Activated naive CD8-positive, alpha-beta T cell treated with anti-CD3 and anti-CD28 coated beads, Interleukin-2, amount 10 ng/mL, durations not matched to agents 7 days and 5 days (primary cell): Measurements from ENCODE around the gene HSPA12B. TPM values are rescaled to one million over a fixed set of nuclear protein-coding genes. Genes with fewer than 3 reads are reported as not detected.

ENCODE experiments used
- ATAC-seq: fragments of 150-1000 bp; cut with Tn5 transposase; one replicate; pipeline ENCODE4 v1.10.0; 2021; ENCODE audit warnings: low read depth, moderate library complexity
- POLR2A ChIA-PET: fragments of 350-600 bp; sonication (Branson Sonifier 250); formaldehyde crosslinking; loops from one replicate; lab custom pipeline; 2021; ENCODE audit warnings: antibody characterized with exemption; lab: Charles Lee
- DNase-seq: peaks from one replicate; pipeline ENCODE4 v3.0.0; 2021
- H3K27ac Mint-ChIP-seq: one replicate; pipeline ENCODE4 v1.8.0; 2022; ENCODE audit warnings: mild to moderate bottlenecking, mixed read lengths
- H3K27me3 Mint-ChIP-seq: one replicate; pipeline ENCODE4 v1.8.0; 2022; ENCODE audit warnings: mild to moderate bottlenecking, moderate library complexity, mixed read lengths
- H3K36me3 Mint-ChIP-seq: one replicate; pipeline ENCODE4 v1.8.0; 2021; ENCODE audit warnings: mild to moderate bottlenecking, mixed read lengths
- H3K4me1 Mint-ChIP-seq: one replicate; pipeline ENCODE4 v1.8.0; 2021; ENCODE audit warnings: mixed read lengths
- H3K4me3 Mint-ChIP-seq: one replicate; pipeline ENCODE4 v1.8.0; 2022; ENCODE audit warnings: mild to moderate bottlenecking, moderate library complexity, mixed read lengths
- H3K9me3 Mint-ChIP-seq: one replicate; pipeline ENCODE4 v1.8.0; 2021; ENCODE audit warnings: mixed read lengths
- total RNA-seq, 2 experiments: library from RNA; stranded (reverse); gene quantifications; one replicate each; pipeline ENCODE4 v1.2.3, GENCODE V29; 2021

Gene HSPA12B
- total RNA-seq = not detected

DNA sequence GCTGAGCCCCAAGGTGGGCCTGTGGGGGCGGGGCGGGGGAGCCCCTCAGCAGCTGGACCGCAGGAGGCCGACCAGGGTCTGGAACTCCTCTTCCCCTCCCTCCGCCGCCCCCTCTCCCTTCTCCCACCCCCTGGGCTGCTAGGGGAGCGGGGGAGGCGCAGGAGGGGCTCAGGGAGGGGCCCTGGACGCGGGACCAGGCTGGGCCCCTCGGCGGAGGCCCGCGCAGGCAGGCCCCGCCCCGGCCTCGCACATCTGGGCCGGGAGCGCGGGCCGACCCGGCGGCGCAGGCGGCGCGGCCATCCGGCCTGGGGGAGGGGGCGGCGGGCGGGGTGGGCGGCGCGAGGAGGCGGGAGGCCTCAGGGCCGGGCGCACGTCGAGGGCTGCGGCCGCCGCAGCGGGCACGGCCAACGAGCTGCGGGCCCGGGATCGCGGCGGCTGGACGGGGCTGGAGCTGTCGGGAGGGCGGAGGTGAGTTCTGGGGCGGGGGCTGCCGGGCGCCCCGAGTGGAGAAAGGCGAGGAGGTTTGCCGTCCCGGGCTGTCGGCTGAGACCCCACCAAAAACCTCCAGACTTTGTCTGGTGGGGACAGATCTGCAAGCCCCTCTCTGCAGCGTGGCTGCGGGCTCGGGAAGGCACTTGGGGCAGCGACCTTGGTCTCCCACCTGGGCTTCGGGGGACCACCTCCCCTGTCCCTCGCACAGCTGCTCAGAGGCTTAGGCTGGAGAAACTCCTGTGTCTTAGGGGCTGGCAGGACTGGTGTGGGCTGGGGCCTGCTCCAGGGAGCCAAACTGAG, at the start of gene HSPA12B:
HSPA12B (plus strand) TSS at position 359 of the 792 bp plus-strand sequence. CDS start 5,990 bp downstream, outside the sequence.
- POLR2A ChIA-PET = interaction anchor here (1.6 kb wide), 1 partner anchor 15 kb away, joined by 3 read pairs; no protein-coding TSS in a partner anchor
- Mint-ChIP-seq H3K4me3 (no peak within 1 kb of the TSS), H3K27me3 (peaks cover 44% of the 10 kb centered on the region), H3K4me1 (peaks cover 7% of the 10 kb centered on the region), H3K9me3 (no peaks in the 10 kb centered on the region), H3K36me3 (no peaks in the 10 kb centered on the region), H3K27ac (no peak within 1 kb of the TSS)
- no peak for ATAC-seq
- no peak for DNase-seq

DNA sequence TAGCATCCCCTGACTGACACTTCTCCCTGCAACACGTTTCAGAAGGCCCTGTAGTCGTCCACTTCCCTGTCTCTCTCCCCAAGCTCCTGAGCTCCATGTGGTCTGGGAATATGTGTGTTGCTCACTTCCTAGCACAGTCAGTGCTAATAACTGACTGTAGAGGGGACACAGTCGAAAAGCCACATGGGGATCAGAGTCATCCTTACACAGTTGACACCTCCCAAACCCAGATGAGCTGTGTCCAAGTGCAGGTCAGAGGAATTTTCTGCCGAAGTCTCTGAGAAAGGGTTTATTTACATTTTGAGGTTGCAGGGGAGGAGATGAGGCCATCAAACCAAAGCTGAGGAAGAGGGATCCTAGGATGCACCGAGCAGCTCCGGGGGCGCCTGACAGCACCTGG, 47.1 kb upstream of the HSPA12B start:
- Mint-ChIP-seq H3K9me3 (no peaks in the 10 kb centered on the region), H3K27me3 (peaks cover 54% of the 10 kb centered on the region), H3K4me3 (no peak overlapping the region), H3K27ac (no peak overlapping the region), H3K36me3 (no peaks in the 10 kb centered on the region), H3K4me1 (no peaks in the 10 kb centered on the region)
- POLR2A ChIA-PET = interaction anchor here (0.6 kb wide), 1 partner anchor 376 kb away, joined by 4 read pairs; no protein-coding TSS in a partner anchor
- ATAC-seq = no peak
- DNase-seq = no peak

DNA sequence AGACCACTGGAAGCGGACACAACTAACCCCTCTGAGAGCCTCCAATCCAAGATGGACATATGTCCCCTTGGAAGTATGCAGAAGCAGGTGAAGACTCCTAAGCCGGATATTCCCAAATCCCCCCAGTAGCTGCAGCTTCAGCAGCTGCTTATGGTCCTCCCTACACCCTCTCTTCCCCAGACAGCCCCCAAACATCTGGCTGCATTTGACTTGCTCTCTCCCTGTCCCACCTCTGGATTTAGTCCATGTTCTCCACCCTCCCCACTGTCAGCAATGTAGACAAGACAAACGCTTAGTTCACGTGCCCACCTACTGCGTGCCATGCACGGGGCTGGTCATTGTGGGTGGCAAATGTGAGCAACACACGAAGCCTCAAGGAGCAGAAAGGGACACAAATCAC, 46.1 kb upstream of the HSPA12B start:
- H3K9me3 Mint-ChIP-seq = no peaks in the 10 kb centered on the region
- H3K27ac Mint-ChIP-seq = no peak overlapping the region
- H3K4me1 Mint-ChIP-seq = no peaks in the 10 kb centered on the region
- H3K36me3 Mint-ChIP-seq = no peaks in the 10 kb centered on the region
- POLR2A ChIA-PET = no interaction called here
- H3K27me3 Mint-ChIP-seq = peaks cover 43% of the 10 kb centered on the region
- no peak for DNase-seq
- no peak overlapping the region for H3K4me3 Mint-ChIP-seq
- ATAC-seq = no peak

GRCh38 chr20:3686867-3687321, 45.6 kb upstream of the HSPA12B start:
- no peak for DNase-seq
- H3K4me3 Mint-ChIP-seq = no peak overlapping the region
- H3K9me3 Mint-ChIP-seq = no peaks in the 10 kb centered on the region
- peaks cover 39% of the 10 kb centered on the region for H3K27me3 Mint-ChIP-seq
- H3K4me1 Mint-ChIP-seq = no peaks in the 10 kb centered on the region
- H3K27ac Mint-ChIP-seq = no peak overlapping the region
- POLR2A ChIA-PET = no interaction called here
- no peaks in the 10 kb centered on the region for H3K36me3 Mint-ChIP-seq
- no peak for ATAC-seq

DNA sequence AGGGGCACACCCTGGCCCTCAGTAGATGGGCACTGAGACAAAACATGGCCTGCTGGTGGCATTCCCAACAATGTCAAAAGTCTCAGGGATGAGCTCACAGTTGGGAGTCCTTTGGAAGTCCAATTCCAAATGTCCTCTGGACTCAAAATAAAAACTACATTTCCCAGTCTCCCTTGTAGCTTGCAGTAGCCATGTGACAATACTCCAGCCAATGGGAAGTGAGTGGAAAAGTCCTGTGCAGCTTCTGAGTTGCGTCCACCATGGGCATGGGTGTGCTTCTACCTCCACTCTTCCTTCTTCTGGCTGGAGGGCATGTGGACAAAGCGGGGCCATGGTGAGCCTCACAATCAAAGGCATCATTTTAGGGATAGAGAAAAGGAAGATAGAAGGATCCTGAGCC, 44.8 kb upstream of the HSPA12B start:
- Mint-ChIP-seq H3K27ac (no peak overlapping the region), H3K9me3 (no peaks in the 10 kb centered on the region), H3K4me3 (no peak overlapping the region), H3K27me3 (peaks cover 35% of the 10 kb centered on the region), H3K36me3 (no peaks in the 10 kb centered on the region), H3K4me1 (no peaks in the 10 kb centered on the region)
- ATAC-seq (no peak), DNase-seq (no peak)
- POLR2A ChIA-PET = no interaction called here

GRCh38 chr20:3689978-3690377, 42.5 kb upstream of the HSPA12B start:
- POLR2A ChIA-PET = no interaction called here
- H3K27ac Mint-ChIP-seq = no peak overlapping the region
- H3K4me1 Mint-ChIP-seq = no peaks in the 10 kb centered on the region
- ATAC-seq (no peak), DNase-seq (no peak)
- H3K36me3 Mint-ChIP-seq = no peaks in the 10 kb centered on the region
- peaks cover 14% of the 10 kb centered on the region for H3K27me3 Mint-ChIP-seq
- H3K9me3 Mint-ChIP-seq = no peaks in the 10 kb centered on the region
- H3K4me3 Mint-ChIP-seq = no peak overlapping the region

GRCh38 chr20:3690413-3690812, 42.1 kb upstream of the HSPA12B start:
- Mint-ChIP-seq H3K27ac (no peak overlapping the region), H3K4me1 (no peaks in the 10 kb centered on the region), H3K36me3 (no peaks in the 10 kb centered on the region), H3K9me3 (no peaks in the 10 kb centered on the region), H3K27me3 (peaks cover 12% of the 10 kb centered on the region), H3K4me3 (no peak overlapping the region)
- POLR2A ChIA-PET = interaction anchor here (0.7 kb wide), 1 partner anchor 78 kb away, joined by 5 read pairs; no protein-coding TSS in a partner anchor
- ATAC-seq = no peak
- no peak for DNase-seq

DNA sequence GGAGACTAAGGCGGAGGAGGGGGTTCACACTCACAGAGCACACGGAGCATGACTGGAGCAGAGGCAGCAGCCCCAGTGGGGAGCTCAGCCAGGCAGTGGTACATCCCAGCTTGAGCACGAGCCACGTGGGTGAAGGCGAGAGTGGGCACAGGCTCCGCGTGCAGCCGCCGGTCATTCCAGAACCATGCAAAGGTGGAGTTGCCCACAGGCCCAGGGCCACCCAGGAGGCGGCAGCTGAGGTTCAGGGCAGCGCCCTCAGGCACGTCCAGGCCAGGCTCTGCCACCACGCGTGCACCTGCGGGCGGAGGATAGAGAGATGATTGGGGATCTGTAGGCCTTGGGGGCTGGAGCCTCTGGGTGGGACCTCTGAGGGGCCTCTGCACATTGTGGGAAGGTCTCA, 41.2 kb upstream of the HSPA12B start:
- H3K27ac Mint-ChIP-seq = no peak overlapping the region
- no peaks in the 10 kb centered on the region for H3K36me3 Mint-ChIP-seq
- H3K4me1 Mint-ChIP-seq = no peaks in the 10 kb centered on the region
- no peak overlapping the region for H3K4me3 Mint-ChIP-seq
- POLR2A ChIA-PET = interaction anchor here (0.7 kb wide), 1 partner anchor 78 kb away, joined by 5 read pairs; no protein-coding TSS in a partner anchor
- ATAC-seq = no peak
- peaks cover 6% of the 10 kb centered on the region for H3K27me3 Mint-ChIP-seq
- H3K9me3 Mint-ChIP-seq = no peaks in the 10 kb centered on the region
- no peak for DNase-seq

DNA sequence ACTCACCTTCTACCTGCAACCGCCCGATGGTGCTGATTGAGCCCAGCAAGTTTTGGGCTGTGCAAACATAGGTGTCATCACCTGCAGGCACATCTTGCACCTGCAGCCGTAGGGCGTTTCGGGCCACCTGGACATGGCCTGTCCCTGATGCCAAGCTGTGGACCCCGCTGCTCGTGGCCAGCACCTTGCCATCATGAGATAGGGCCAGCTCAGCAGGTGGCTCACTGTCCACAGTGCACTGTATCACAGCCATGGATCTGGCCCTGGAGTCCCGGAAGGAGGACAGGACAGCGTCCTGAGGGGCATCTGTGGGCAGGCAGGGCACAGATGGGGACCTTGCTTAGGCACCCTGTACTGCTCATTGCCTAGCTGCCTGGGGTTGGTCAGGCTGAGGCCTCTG, 40.6 kb upstream of the HSPA12B start:
- Mint-ChIP-seq H3K4me3 (no peak overlapping the region), H3K27ac (no peak overlapping the region), H3K27me3 (peaks cover 3% of the 10 kb centered on the region), H3K4me1 (no peaks in the 10 kb centered on the region), H3K9me3 (no peaks in the 10 kb centered on the region), H3K36me3 (no peaks in the 10 kb centered on the region)
- ATAC-seq (no peak), DNase-seq (no peak)
- POLR2A ChIA-PET = no interaction called here

DNA sequence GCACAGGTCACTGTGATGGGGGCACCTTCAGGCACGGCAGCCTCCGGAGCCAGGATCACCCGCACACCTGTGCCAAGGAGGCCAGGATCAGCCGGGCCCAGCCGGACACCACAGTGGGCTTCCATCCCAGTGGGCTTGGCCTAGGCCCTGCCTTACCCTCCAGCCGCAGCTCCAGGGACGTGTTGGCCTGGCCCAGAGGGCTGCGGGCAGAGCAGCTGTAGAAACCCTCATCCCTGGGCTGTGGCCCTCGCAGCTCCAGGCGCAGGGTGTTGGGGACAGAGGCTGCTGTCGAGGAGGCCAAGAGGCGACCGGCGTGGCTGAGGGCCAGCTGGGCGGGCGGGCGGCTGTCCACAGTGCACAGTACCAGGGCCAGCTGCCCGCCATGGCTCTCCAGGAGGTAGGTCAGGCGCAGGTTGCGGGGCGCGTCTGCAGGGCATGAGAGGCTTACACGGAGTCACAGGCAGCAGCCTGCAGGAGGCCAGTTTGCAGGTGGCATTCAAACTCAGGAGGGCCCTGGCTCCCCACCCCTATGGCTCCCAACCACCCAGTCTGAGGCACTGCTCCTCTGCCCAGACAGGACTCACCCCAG, 39.7 kb upstream of the HSPA12B start:
- Mint-ChIP-seq H3K27me3 (peaks cover 3% of the 10 kb centered on the region), H3K4me3 (no peak overlapping the region), H3K9me3 (no peaks in the 10 kb centered on the region), H3K4me1 (no peaks in the 10 kb centered on the region), H3K27ac (no peak overlapping the region), H3K36me3 (no peaks in the 10 kb centered on the region)
- POLR2A ChIA-PET = no interaction called here
- no peak for DNase-seq
- ATAC-seq = no peak

DNA sequence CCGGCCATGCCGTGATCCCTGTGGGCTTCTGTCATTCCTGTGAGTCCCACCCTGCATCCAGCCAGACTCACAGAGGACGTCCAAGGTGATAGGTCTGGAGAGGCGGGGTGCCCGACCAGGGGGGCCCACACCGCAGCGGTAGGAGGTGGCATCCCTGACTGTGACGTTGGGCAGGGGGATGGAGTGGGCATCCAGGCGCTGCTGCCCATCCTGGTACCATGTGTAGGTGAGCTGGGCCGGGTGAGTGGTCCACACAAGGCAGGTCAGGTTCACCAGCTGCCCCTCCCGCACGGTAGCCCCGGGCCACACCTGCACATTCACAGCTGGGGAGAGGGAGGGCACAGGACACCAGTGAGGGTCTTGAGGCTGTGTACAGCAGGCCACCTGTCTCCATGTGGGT, 39.1 kb upstream of the HSPA12B start:
- no peak overlapping the region for H3K27ac Mint-ChIP-seq
- no peaks in the 10 kb centered on the region for H3K36me3 Mint-ChIP-seq
- H3K4me3 Mint-ChIP-seq = no peak overlapping the region

DNA sequence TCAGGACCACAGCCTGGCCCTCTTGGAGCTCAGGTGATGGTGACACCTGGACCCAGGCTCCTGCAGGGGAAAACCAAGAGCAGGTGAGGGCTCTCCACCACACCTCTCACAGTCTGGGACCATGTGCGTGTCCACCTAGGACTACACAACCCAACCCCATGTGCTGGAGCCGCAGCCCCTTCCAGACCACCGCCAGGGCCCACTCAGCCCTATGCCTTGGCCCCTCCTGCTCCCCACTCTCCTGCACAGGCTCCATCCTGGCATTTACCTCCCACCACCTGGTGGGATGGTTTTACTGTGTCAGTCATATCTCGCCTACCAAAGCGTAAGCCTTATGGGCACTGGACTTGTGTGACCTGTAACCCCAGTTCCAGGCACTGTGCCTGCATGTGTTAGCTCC, 37.6 kb upstream of the HSPA12B start:
- no peaks in the 10 kb centered on the region for H3K4me1 Mint-ChIP-seq
- H3K36me3 Mint-ChIP-seq = no peaks in the 10 kb centered on the region
- no peak overlapping the region for H3K27ac Mint-ChIP-seq
- H3K27me3 Mint-ChIP-seq = no peaks in the 10 kb centered on the region
- POLR2A ChIA-PET = no interaction called here
- no peak overlapping the region for H3K4me3 Mint-ChIP-seq
- ATAC-seq (no peak), DNase-seq (no peak)
- no peaks in the 10 kb centered on the region for H3K9me3 Mint-ChIP-seq

More for the DNA sequence above, 39.1 kb upstream of the HSPA12B start:
- POLR2A ChIA-PET = no interaction called here
- ATAC-seq (no peak), DNase-seq (no peak)
- H3K4me1 Mint-ChIP-seq = no peaks in the 10 kb centered on the region
- no peaks in the 10 kb centered on the region for H3K27me3 Mint-ChIP-seq
- H3K9me3 Mint-ChIP-seq = no peaks in the 10 kb centered on the region

DNA sequence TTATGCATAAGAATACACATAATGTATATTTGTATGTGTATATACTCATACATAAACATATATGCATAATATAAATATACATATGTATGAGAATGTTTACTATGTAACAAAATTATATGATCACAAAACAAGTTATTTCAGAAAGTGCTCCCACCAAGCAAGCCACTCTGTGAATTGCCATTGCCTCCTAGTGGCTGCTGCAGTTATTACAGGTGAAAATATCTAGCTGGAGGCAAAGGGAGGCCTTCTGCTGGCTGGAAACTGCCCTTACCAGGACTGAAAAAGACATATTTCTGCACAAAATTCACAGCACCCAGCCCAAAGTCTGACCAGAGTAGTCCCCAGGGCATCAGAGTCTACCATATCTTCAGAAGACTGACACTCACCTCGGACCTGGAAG, 36.3 kb upstream of the HSPA12B start:
- DNase-seq (no peak), ATAC-seq (no peak)
- POLR2A ChIA-PET = no interaction called here
- no peaks in the 10 kb centered on the region for H3K9me3 Mint-ChIP-seq
- no peaks in the 10 kb centered on the region for H3K36me3 Mint-ChIP-seq
- no peak overlapping the region for H3K27ac Mint-ChIP-seq
- H3K4me3 Mint-ChIP-seq = no peak overlapping the region
- H3K27me3 Mint-ChIP-seq = no peaks in the 10 kb centered on the region
- no peaks in the 10 kb centered on the region for H3K4me1 Mint-ChIP-seq
